ENCODE data around the gene GSE1. TPM values are rescaled to one million over a fixed set of nuclear protein-coding genes. Genes with fewer than 3 reads are reported as not detected.

GSE1 gene
- total and polyA plus RNA-seq, 9 of the 15 experiments (the other 6 are each of a cell fraction or from before 2014, with no cell fraction given), result 12.2 to 244 (median 57.9) TPM

- BruUV-seq (replicated peaks), result no TSS peak
- peak overlapping the region; percentile 74 for H3K4me2 ChIP-seq (ENCODE audit: insufficient read depth, low read length)
- H3K27ac ChIP-seq (ENCODE audit: extremely low read depth, low read depth, low read length), result peak overlapping the region; percentile 97
- POLR2A ChIA-PET, result interaction anchor here (0.6 to 3.3 kb wide), 16 partner anchors 7 to 179 kb away, joined by 3 to 20 read pairs (median 4); partner anchors contain the start of gene GSE1
- peaks cover 84 to 89% of the 10 kb centered on the region in 2 experiments for H3K4me1 ChIP-seq (replicated peaks in 1 of 2; ENCODE audit: control insufficient read depth in 2 of 2, insufficient read depth in 2 of 2, low read length in 2 of 2)
- peaks cover 100% of the 10 kb centered on the region for H3K79me2 ChIP-seq (ENCODE audit: control insufficient read depth, insufficient read depth, low read length)
- DNase-seq (ENCODE audit: extremely low read depth in 1 of 4, low spot score in 3 of 4) (no peak), FAIRE-seq (no peak), ATAC-seq (no peak)
- no peaks in the 10 kb centered on the region; a peak in 1 of 5 replicates for H3K27me3 ChIP-seq (ENCODE audit: control insufficient read depth in 2 of 2, insufficient read depth in 2 of 2, low read length in 2 of 2)
- H3K4me3 ChIP-seq, result peak overlapping the region; percentile 17; the same call in 1 of the 2 replicates
- WGBS (ENCODE audit: insufficient coverage, low coverage, missing lambda C conversion rate), result 77% methylated on average over 18 of the region's 29 CpGs
- no peak overlapping the region for H2AFZ ChIP-seq (ENCODE audit: low read depth, low read length)
- intact Hi-C loops (cut with micrococcal nuclease) (loop anchor here (10.0 kb wide), 1 partner anchor 140 kb away; no protein-coding TSS in a partner anchor), in situ Hi-C loops (cut with MboI) (no loop called here)
- H3K9me3 ChIP-seq (replicated peaks; ENCODE audit: control insufficient read depth, insufficient read depth, low read depth, low read length), result no peaks in the 10 kb centered on the region
- peaks cover 32% of the 10 kb centered on the region for H3K9me1 ChIP-seq (ENCODE audit: control insufficient read depth, insufficient read depth, low read length)
- H3K9ac ChIP-seq (ENCODE audit: insufficient read depth in 1 of 2, low read depth in 2 of 2, low read length in 2 of 2), result peak overlapping the region; percentile 60 to 88
- CTCF ChIA-PET (ENCODE audit: low intra/inter-chr PET ratio), result interaction anchor here (0.6 kb wide), 1 partner anchor 563 kb away, joined by 4 read pairs; the partner anchor contains the start of gene ZDHHC7
- peaks cover 88% of the 10 kb centered on the region for H3K36me3 ChIP-seq (ENCODE audit: control insufficient read depth, insufficient read depth, low read length)
- peaks cover 93% of the 10 kb centered on the region for H4K20me1 ChIP-seq (replicated peaks; ENCODE audit: control insufficient read depth, insufficient read depth, low read length)
- TF ChIP-seq GTF2F1 (IDR thresholded peaks at IDR 0.05; ENCODE audit: low read depth, low read length) (no peak), NR2C2 (CRISPR knock-in tag; IDR thresholded peaks at IDR 0.05) (0 out of 2 replicates have a peak, but pooled peaks have one; percentile 4), NR2C2 (tag; IDR thresholded peaks at IDR 0.05) (peak; percentile 74), ERF (CRISPR knock-in tag; IDR thresholded peaks at IDR 0.05) (no peak), MIER1 (IDR thresholded peaks at IDR 0.05; ENCODE audit: low read depth) (no peak), THRAP3 (IDR thresholded peaks at IDR 0.05; ENCODE audit: borderline replicate concordance) (no peak), DIDO1 (tag; IDR thresholded peaks at IDR 0.05; ENCODE audit: low read depth) (no peak), ZBTB8A (IDR thresholded peaks at IDR 0.05; ENCODE audit: partially characterized antibody) (no peak), SUPT5H (IDR thresholded peaks at IDR 0.05) (0 out of 2 replicates have a peak, but pooled peaks have one; percentile 3), UBTF (IDR thresholded peaks at IDR 0.05; ENCODE audit: borderline replicate concordance in 1 of 2, low read depth in 2 of 2, low read length in 2 of 2) (0 out of 4 replicates have a peak, but pooled peaks of 1 of the 2 experiments have one; percentile 15), VEZF1 (CRISPR knock-in tag; IDR thresholded peaks at IDR 0.05) (peak; percentile 33; the same call in 1 of the 2 replicates), NR2F6 (CRISPR knock-in tag; IDR thresholded peaks at IDR 0.05) (no peak), ILF3 (IDR thresholded peaks at IDR 0.05; ENCODE audit: borderline replicate concordance) (no peak), PPARD (CRISPR knock-in tag; IDR thresholded peaks at IDR 0.05) (no peak), FUS (optimal IDR thresholded peaks at IDR 0.05; ENCODE audit: low read depth, low read length) (no peak), GABPB1 (CRISPR knock-in tag; IDR thresholded peaks at IDR 0.05) (0 out of 2 replicates have a peak, but pooled peaks have one; percentile 31)
- TF ChIP-seq, protein P1, sequence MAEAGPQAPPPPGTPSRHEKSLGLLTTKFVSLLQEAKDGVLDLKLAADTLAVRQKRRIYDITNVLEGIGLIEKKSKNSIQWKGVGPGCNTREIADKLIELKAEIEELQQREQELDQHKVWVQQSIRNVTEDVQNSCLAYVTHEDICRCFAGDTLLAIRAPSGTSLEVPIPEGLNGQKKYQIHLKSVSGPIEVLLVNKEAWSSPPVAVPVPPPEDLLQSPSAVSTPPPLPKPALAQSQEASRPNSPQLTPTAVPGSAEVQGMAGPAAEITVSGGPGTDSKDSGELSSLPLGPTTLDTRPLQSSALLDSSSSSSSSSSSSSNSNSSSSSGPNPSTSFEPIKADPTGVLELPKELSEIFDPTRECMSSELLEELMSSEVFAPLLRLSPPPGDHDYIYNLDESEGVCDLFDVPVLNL (CRISPR knock-in tag; IDR thresholded peaks at IDR 0.05; ENCODE audit: low read depth), result no peak
Measured at GRCh38 chr16:85574672-85575475, 38.2 kb upstream of the GSE1 start.
